Sigmoid colon (tissue), 7 donors: ENCODE data around the gene PDXDC1. TPM values are rescaled to one million over a fixed set of nuclear protein-coding genes. Genes with fewer than 3 reads are reported as not detected.
"Not testable (repeated sequence)": the region's sequence is repeated elsewhere in the genome, so short reads cannot be mapped to it uniquely, and the experiment has no call there.

Experiments used
- DNase-seq: peaks from one replicate; pipeline ENCODE4 v3.0.0-alpha.2; 2019
- H3K27ac ChIP-seq, 4 donors: fragments of 200-600 bp; sonication (generic); one replicate each; pipeline ENCODE4 v1.5.1; 2016 to 2019; ENCODE audit warnings: mild to moderate bottlenecking in 1 of 4
- H3K27me3 ChIP-seq, 3 donors: fragments of 200-600 bp; sonication (generic); one replicate each; pipeline ENCODE4 v1.5.1; 2019; ENCODE audit warnings: mild to moderate bottlenecking in 1 of 3
- H3K36me3 ChIP-seq, 4 donors: fragments of 200-600 bp; sonication (generic); one replicate each; pipeline ENCODE4 v1.5.1; 2016 to 2019
- H3K4me1 ChIP-seq, 4 donors: fragments of 200-600 bp; sonication (generic); one replicate each; pipeline ENCODE4 v1.5.1; 2017 to 2019
- H3K4me3 ChIP-seq, 4 donors: fragments of 200-600 bp; sonication (generic); one replicate each; pipeline ENCODE4 v1.5.1; 2017 to 2019; ENCODE audit warnings: mild to moderate bottlenecking in 2 of 4, moderate library complexity in 1 of 4
- H3K9me3 ChIP-seq, 4 donors: fragments of 200-600 bp in 3 of 4; sonication (generic) in 3 of 4; one replicate each; pipeline versions ENCODE4 v1.5.1 to v1.6.1; 2013 to 2019
- EP300 ChIP-seq, 4 donors: sonication (generic); formaldehyde crosslinking; IDR thresholded peaks; one replicate each; pipeline ENCODE4 v1.6.1; 2017; ENCODE audit warnings: antibody characterized with exemption in 4 of 4
- POLR2A ChIP-seq, 2 donors: fragments of 450-650 bp; IDR thresholded peaks; one replicate each; pipeline ENCODE4 v1.6.1; 2016; ENCODE audit warnings: antibody characterized with exemption in 2 of 2, mild to moderate bottlenecking in 2 of 2, moderate library complexity in 2 of 2
- POLR2AphosphoS5 ChIP-seq, 4 donors: sonication (generic); formaldehyde crosslinking; IDR thresholded peaks; one replicate each; pipeline ENCODE4 v1.6.1; 2017; ENCODE audit warnings: antibody characterized with exemption in 4 of 4
- WGBS, 2 donors: extraction: QIAGEN DNeasy Blood & Tissue Kit; methylation state at CpG; one replicate each; pipeline ENCODE4 v1.1.7; 2013; 5-methylcytosine and 5-hydroxymethylcytosine counted together
- intact Hi-C: fragments of 100-400 bp; cut with DNase I; formaldehyde crosslinking; loops from one replicate; pipeline ENCODE4 v1.15.1; 2023
- polyA plus RNA-seq, 3 donors: library from polyadenylated mRNA; stranded (reverse); fragments of 200-250 nt; gene quantifications; one replicate each; pipeline ENCODE4 v1.2.3, GENCODE V29; 2013
- total RNA-seq, 4 donors: library from RNA; depleted of rRNA; stranded (reverse); fragments of >200 nt; gene quantifications; one replicate each; pipeline ENCODE4 v1.1.0, GENCODE V29; 2016
- TF ChIP-seq, protein P1 (sequence below), 4 experiments: fragments of 450-650 bp in 3 of 4; fragments of 200-600 bp in 1 of 4; IDR thresholded peaks; one replicate each; pipeline ENCODE4 v1.5.1; 2016 to 2019; ENCODE audit warnings: antibody characterized with exemption in 4 of 4, mild to moderate bottlenecking in 3 of 4, moderate library complexity in 2 of 4
- donor health status: healthy with polysubstance abuse.
- donor health status: Bipolar disorder and iron deficiency.
- donor health status: healthy.

PDXDC1 gene
- total and polyA plus RNA-seq, 7 donors, result 46.4 to 112 (median 57.3) TPM

DNA sequence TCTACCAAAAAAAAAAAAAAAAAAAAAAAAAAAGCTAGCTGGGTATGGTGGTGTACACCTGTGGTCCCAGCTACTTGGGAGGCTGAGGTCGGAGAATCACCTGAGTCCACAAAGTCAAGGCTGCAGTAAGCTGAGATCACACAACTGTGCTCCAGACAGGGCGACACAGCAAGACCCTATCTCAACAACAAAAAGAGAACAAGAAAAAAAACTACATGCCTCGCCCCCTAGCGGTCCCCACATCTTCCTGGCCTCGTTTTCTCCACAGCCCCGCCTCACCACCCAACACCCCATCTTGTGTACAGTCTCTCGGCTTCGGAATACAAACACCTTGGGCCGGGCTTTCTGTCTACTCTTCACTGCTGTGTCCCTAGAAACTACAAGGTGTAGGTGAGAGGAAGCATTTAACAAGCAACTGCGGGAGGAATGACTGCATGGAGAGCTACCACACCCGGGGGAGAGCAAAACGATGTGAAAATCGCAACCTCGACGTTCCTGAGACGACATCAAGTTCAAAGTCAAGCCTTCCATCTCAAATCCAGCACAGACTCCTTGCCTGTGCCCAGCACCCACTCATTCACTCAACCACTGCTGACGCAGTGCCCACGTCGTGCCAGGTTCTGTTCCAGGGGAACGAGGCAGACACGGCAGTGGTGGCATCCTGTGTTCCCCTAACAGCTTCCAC lies 72.0 kb downstream of the PDXDC1 start:
- peaks cover 0 to 35% (median 9%) of the 10 kb centered on the region in 4 donors for H3K36me3 ChIP-seq
- intact Hi-C loops, result no loop called here
- WGBS, 2 donors, result 95% methylated on average over 21 of the region's 21 CpGs

DNA sequence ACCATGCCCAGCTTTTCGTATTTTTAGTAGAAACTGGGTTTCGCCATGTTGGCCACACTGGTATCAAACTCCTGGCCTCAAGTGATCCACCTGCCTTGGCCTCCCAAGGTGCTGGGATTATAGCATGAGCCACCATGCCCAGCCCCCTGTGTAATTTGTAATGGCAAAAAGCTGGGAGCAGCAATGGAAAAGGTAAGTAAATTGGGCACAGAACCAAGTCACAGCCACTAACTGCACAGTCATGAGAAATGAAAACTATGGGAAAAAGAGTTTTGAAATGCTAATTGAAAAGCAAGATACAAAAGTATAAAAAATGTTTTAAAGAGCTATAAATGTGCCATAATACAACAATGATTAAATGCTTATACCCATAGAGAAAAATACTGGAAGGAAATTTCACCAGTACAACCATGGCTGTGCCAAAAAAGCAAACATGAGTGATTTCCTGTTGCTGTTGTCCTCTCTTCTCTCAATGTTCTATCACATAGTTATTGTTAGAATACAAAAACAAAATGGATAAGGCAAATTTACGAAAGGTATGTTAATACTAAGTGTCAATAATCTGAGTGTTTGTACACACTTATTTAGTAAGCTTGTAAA lies 74.9 kb downstream of the PDXDC1 start:
- no peak overlapping the region for H3K27ac ChIP-seq
- intact Hi-C loops, result no loop called here
- no peaks in the 10 kb centered on the region for H3K27me3 ChIP-seq
- H3K9me3 ChIP-seq, result no peaks in the 10 kb centered on the region
- no peak for DNase-seq
- H3K36me3 ChIP-seq, result peaks cover 0 to 23% (median 9%) of the 10 kb centered on the region in 4 donors
- H3K4me1 ChIP-seq, result peaks cover 0 to 13% (median 7%) of the 10 kb centered on the region in 4 donors
- TF ChIP-seq EP300 (IDR thresholded peaks at IDR 0.05), result no peak
- no peak for TF ChIP-seq POLR2A (IDR thresholded peaks at IDR 0.05)
- no peak for TF ChIP-seq POLR2AphosphoS5 (IDR thresholded peaks at IDR 0.05)
- TF ChIP-seq, protein P1, sequence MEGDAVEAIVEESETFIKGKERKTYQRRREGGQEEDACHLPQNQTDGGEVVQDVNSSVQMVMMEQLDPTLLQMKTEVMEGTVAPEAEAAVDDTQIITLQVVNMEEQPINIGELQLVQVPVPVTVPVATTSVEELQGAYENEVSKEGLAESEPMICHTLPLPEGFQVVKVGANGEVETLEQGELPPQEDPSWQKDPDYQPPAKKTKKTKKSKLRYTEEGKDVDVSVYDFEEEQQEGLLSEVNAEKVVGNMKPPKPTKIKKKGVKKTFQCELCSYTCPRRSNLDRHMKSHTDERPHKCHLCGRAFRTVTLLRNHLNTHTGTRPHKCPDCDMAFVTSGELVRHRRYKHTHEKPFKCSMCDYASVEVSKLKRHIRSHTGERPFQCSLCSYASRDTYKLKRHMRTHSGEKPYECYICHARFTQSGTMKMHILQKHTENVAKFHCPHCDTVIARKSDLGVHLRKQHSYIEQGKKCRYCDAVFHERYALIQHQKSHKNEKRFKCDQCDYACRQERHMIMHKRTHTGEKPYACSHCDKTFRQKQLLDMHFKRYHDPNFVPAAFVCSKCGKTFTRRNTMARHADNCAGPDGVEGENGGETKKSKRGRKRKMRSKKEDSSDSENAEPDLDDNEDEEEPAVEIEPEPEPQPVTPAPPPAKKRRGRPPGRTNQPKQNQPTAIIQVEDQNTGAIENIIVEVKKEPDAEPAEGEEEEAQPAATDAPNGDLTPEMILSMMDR (IDR thresholded peaks at IDR 0.05), result no peak
- WGBS, 2 donors, result 92 to 96% methylated on average over 3 of the region's 3 CpGs
- H3K4me3 ChIP-seq, result no peak overlapping the region

More for the DNA sequence above, 72.0 kb downstream of the PDXDC1 start:
- no peak for DNase-seq
- no peaks in the 10 kb centered on the region for H3K9me3 ChIP-seq
- no peak overlapping the region for H3K4me3 ChIP-seq
- peaks cover 0 to 6% (median under 1%) of the 10 kb centered on the region in 4 donors for H3K4me1 ChIP-seq
- TF ChIP-seq, protein P1 (IDR thresholded peaks at IDR 0.05), result no peak
- no peak for TF ChIP-seq POLR2A (IDR thresholded peaks at IDR 0.05)
- TF ChIP-seq POLR2AphosphoS5 (IDR thresholded peaks at IDR 0.05), result no peak
- no peak for TF ChIP-seq EP300 (IDR thresholded peaks at IDR 0.05)
- H3K27me3 ChIP-seq, result no peaks in the 10 kb centered on the region
- H3K27ac ChIP-seq, result no peak overlapping the region

- H3K9me3 ChIP-seq, intact Hi-C loops, DNase-seq, H3K27ac ChIP-seq, H3K4me3 ChIP-seq, H3K27me3 ChIP-seq: not testable (repeated sequence)
- peaks cover 0 to 21% (median 12%) of the 10 kb centered on the region in 4 donors for H3K4me1 ChIP-seq
- WGBS, 2 donors, result 90 to 98% methylated on average over 1 of the region's 1 CpG
- H3K36me3 ChIP-seq, result peaks cover 0 to 20% (median 9%) of the 10 kb centered on the region in 4 donors
Observed at GRCh38 chr16:15050440-15050839, 75.6 kb downstream of the PDXDC1 start.

GRCh38 chr16:15051387-15051951 lies 76.6 kb downstream of the PDXDC1 start:
- no peak for DNase-seq
- intact Hi-C loops, result no loop called here
- Histone ChIP-seq H3K4me3 (no peak overlapping the region), H3K9me3 (no peaks in the 10 kb centered on the region), H3K27ac (no peak overlapping the region), H3K36me3 (peaks cover 0 to 11% (median 6%) of the 10 kb centered on the region in 4 donors), H3K27me3 (no peaks in the 10 kb centered on the region), H3K4me1 (peaks cover 0 to 25% (median 14%) of the 10 kb centered on the region in 4 donors)
- 94 to 96% methylated on average over 9 of the region's 9 CpGs for WGBS, 2 donors
- TF ChIP-seq, protein P1 (IDR thresholded peaks at IDR 0.05), result no peak
- TF ChIP-seq POLR2AphosphoS5 (IDR thresholded peaks at IDR 0.05), result no peak
- TF ChIP-seq POLR2A (IDR thresholded peaks at IDR 0.05), result no peak

GRCh38 chr16:15052747-15053476 lies 78.1 kb downstream of the PDXDC1 start:
- intact Hi-C loops, result no loop called here
- Histone ChIP-seq H3K36me3 (no peaks in the 10 kb centered on the region), H3K27me3 (no peaks in the 10 kb centered on the region), H3K9me3 (no peaks in the 10 kb centered on the region), H3K27ac (peak overlapping the region in 1 of 4 donors; percentile 0), H3K4me3 (no peak overlapping the region), H3K4me1 (peaks cover 0 to 26% (median 14%) of the 10 kb centered on the region in 4 donors)
- no peak for DNase-seq
- 84 to 85% methylated on average over 10 of the region's 10 CpGs for WGBS, 2 donors
- TF ChIP-seq EP300 (IDR thresholded peaks at IDR 0.05) (no peak), POLR2AphosphoS5 (IDR thresholded peaks at IDR 0.05) (no peak), POLR2A (IDR thresholded peaks at IDR 0.05) (no peak)
- TF ChIP-seq, protein P1 (IDR thresholded peaks at IDR 0.05), result no peak
